Measurements from ENCODE around the gene PTPRN2. TPM values are rescaled to one million over a fixed set of nuclear protein-coding genes. Genes with fewer than 3 reads are reported as not detected.
A peak's percentile ranks its signal among the peaks of the same experiment; 100 is the strongest.

PTPRN2 gene
- total and polyA plus RNA-seq, 2 of the 8 experiments (the other 6 are each of a cell fraction or from before 2014, with no cell fraction given): 2.6 to 4.5 TPM

DNA sequence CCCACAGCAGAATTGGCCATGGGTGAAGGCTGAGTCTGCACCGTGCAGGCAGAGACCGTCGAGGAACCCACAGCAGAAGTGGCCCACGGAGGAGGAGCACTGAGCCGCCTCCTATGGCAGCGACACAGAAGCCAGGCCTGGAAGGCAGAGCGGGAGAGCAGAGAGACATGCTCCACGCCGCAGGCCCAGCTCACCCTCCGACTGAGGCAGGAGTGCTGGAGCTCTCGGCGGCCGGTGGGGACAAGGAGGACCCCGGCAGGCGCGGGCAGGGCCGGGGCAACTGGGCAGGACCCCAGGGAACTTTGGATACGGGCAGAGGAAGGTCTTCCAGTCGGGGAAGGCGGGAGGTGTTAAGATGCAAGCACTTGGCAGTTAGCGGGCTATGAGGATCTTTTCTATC is 830.4 kb downstream of the PTPRN2 start:
- H4K91ac ChIP-seq (replicated peaks; ENCODE audit: insufficient read length, low read length): no peak overlapping the region
- ChIA-PET POLR2A (ENCODE audit: partially characterized antibody) (no interaction called here), CTCF (ENCODE audit: partially characterized antibody) (interaction anchor here (0.9 kb wide), 1 partner anchor 10 kb away, joined by 3 read pairs; no protein-coding TSS in a partner anchor)
- no peak overlapping the region for H3K14ac ChIP-seq (ENCODE audit: insufficient read length)
- H2AFZ ChIP-seq (ENCODE audit: low read length): no peak overlapping the region
- H3K23ac ChIP-seq (ENCODE audit: insufficient read length): no peak overlapping the region
- H3K27me3 ChIP-seq (replicated peaks in 1 of 4; ENCODE audit: control insufficient read depth in 3 of 4, extremely low read depth in 1 of 4, insufficient read depth in 3 of 4, low read length in 3 of 4): no peaks in the 10 kb centered on the region
- FAIRE-seq (no peak), DNase-seq (ENCODE audit: low read depth in 1 of 2, low spot score in 2 of 2) (no peak)
- no peaks in the 10 kb centered on the region for H3K23me2 ChIP-seq (ENCODE audit: low read depth, low read length)
- no peak overlapping the region for H3K27ac ChIP-seq (ENCODE audit: low read depth, low read length)
- H3K79me2 ChIP-seq (ENCODE audit: control insufficient read depth in 1 of 2, insufficient read depth in 2 of 2, low read length in 2 of 2): no peaks in the 10 kb centered on the region
- H3K79me1 ChIP-seq (ENCODE audit: low read depth, low read length): no peaks in the 10 kb centered on the region
- no peak overlapping the region for H2BK20ac ChIP-seq (ENCODE audit: low read length)
- H2BK120ac ChIP-seq (replicated peaks; ENCODE audit: low read depth, low read length): no peak overlapping the region
- peaks cover 0 to 3% (median 0%) of the 10 kb centered on the region in 4 experiments; a peak in 1 of 7 replicates for H3K4me1 ChIP-seq (replicated peaks in 1 of 4; ENCODE audit: control insufficient read depth in 3 of 4, insufficient read depth in 4 of 4, low read length in 3 of 4)
- no peak overlapping the region for H3K4me3 ChIP-seq (ENCODE audit: extremely low read depth in 1 of 4, insufficient read depth in 2 of 4, low read depth in 3 of 4, low read length in 4 of 4)
- H2BK5ac ChIP-seq (ENCODE audit: low read depth, low read length): no peak overlapping the region
- H2BK12ac ChIP-seq (ENCODE audit: low read depth, low read length): peak overlapping the region; percentile 27; the same call in 1 of the 2 replicates
- H4K8ac ChIP-seq (ENCODE audit: extremely low read depth, insufficient read depth, low read length): no peak overlapping the region; the same call in 1 of the 2 replicates
- H3K9ac ChIP-seq (replicated peaks in 1 of 4; ENCODE audit: extremely low read depth in 1 of 4, low read depth in 3 of 4, low read length in 3 of 4): no peak overlapping the region
- no peak overlapping the region for H3K4ac ChIP-seq (replicated peaks; ENCODE audit: insufficient read length, low read depth, low read length)
- H3K4me2 ChIP-seq (ENCODE audit: insufficient read depth in 1 of 2, low read depth in 2 of 2, low read length in 2 of 2): no peak overlapping the region
- no peak for TF ChIP-seq CREB1 (IDR thresholded peaks at IDR 0.05)
- TF ChIP-seq CTBP2 (IDR thresholded peaks at IDR 0.05; ENCODE audit: borderline replicate concordance, insufficient read depth, insufficient read length, low read length): no peak
- no peak for TF ChIP-seq ASH2L (IDR thresholded peaks at IDR 0.05; ENCODE audit: low read length)
- no peak for TF ChIP-seq EP300 (IDR thresholded peaks at IDR 0.05; ENCODE audit: borderline replicate concordance in 1 of 2, low read depth in 2 of 2, low read length in 2 of 2)
- TF ChIP-seq NANOG (IDR thresholded peaks at IDR 0.05; ENCODE audit: insufficient read depth, low read depth, low read length, poor library complexity, severe bottlenecking): no peak
- TF ChIP-seq SP1 (IDR thresholded peaks at IDR 0.05; ENCODE audit: low read depth, low read length): no peak
- no peak for TF ChIP-seq POLR2A (IDR thresholded peaks at IDR 0.05; ENCODE audit: control extremely low read depth in 1 of 2, low read depth in 2 of 2, low read length in 2 of 2)
- TF ChIP-seq KDM1A (IDR thresholded peaks at IDR 0.05; ENCODE audit: borderline replicate concordance, low read length): no peak
- no peak for TF ChIP-seq BRCA1 (IDR thresholded peaks at IDR 0.05; ENCODE audit: low read depth, low read length)
- TF ChIP-seq GABPA (IDR thresholded peaks at IDR 0.05; ENCODE audit: borderline replicate concordance, insufficient read depth, low read length): no peak
- TF ChIP-seq KDM4A (IDR thresholded peaks at IDR 0.05; ENCODE audit: low read depth, low read length, severe bottlenecking): no peak
- 91% methylated on average over 17 of the region's 21 CpGs; no CpG with 5 or more reads in 1 of the 2 experiments for WGBS, 2 experiments (ENCODE audit: extremely low coverage in 1 of 2, insufficient coverage in 1 of 2, insufficient read length in 1 of 2, insufficient replicate concordance in 2 of 2, low coverage in 1 of 2, low lambda C conversion rate in 2 of 2, missing lambda C conversion rate in 1 of 2)
- H3K56ac ChIP-seq (replicated peaks; ENCODE audit: insufficient read length, low read depth, low read length): no peak overlapping the region
- no peak overlapping the region for H3K18ac ChIP-seq (ENCODE audit: extremely low read depth, low read length)
- no peak overlapping the region for H2AK5ac ChIP-seq (ENCODE audit: low read depth, low read length)
- H4K5ac ChIP-seq (ENCODE audit: insufficient read length, low read depth, low read length): no peak overlapping the region
- no peaks in the 10 kb centered on the region for H3K36me3 ChIP-seq (ENCODE audit: control insufficient read depth in 2 of 4, insufficient read depth in 4 of 4, low read length in 3 of 4)
- no peak overlapping the region; the same call in 1 of the 2 replicates for H2BK15ac ChIP-seq (ENCODE audit: low read length)
- no peaks in the 10 kb centered on the region for H3K9me3 ChIP-seq (ENCODE audit: insufficient read depth in 2 of 2, low read depth in 1 of 2, low read length in 1 of 2)
- H4K20me1 ChIP-seq (replicated peaks in 1 of 2; ENCODE audit: control insufficient read depth in 1 of 2, insufficient read depth in 2 of 2, low read length in 2 of 2): no peaks in the 10 kb centered on the region

Measured in H1 (cell line).